ENCODE data around the gene FNDC1.

FNDC1 gene

DNA sequence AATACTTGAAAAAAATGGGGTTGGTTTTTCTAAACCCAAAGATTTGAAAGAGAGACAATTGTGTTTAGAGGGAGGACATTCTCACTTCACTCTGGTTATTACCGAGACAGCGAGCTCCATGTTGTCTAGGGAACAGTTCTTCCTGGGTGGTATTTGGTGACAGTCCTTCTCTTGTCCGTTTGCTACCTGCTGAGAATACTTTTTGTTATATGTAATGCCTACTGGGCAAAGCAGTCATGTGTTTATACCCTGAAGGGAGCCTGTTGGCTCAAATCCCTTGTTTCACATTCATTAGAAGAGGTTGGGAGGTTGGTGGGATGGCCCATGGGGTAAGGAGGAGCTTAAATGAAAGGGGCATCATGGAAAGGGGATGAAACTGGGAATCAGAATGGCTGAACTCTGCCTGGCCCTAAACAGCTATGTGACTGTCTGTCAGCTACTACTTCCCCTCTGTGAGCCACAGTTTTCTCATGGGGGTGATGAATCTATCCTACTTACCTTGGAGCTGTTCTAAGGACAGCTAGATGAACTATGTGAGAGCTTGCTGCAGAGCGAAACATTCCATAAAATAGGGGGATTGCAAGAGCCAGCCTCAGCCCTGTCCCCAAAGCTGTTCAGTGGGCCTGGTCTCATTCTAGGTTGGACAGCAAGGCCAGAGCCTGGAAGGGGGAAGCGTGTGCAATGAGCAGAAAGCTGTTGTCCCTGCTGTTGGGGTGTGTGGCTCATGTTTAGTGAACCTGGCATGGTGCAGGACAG is 43.5 kb downstream of the FNDC1 start:
- DNase-seq = no peak

GRCh38 chr6:159213405-159213804 is 44.2 kb downstream of the FNDC1 start:
- DNase-seq = no peak

GRCh38 chr6:159214281-159214680 is 45.1 kb downstream of the FNDC1 start:
- no peak for DNase-seq

GRCh38 chr6:159217595-159218275 is 48.5 kb downstream of the FNDC1 start:
- DNase-seq = peak; percentile 59

DNA sequence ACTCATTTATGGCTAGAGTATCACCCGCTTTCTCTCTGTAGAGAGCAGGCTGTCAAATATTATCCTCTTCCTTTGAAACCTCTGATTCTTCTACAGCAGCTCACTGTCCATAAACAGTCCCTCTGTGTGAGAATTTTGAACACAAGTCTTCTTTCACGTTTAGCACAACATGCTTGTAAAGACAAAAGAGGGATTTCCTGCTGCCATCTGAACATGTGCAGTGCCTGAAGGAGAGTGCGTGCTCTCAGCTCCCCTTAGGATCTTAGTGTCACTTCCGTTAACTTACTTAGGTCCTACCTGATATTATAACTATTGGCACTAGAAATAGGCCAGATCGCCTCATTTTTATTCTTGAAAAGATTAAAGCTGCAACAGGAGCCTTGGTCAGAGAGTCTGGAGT is 50.9 kb downstream of the FNDC1 start:
- DNase-seq = no peak

DNA sequence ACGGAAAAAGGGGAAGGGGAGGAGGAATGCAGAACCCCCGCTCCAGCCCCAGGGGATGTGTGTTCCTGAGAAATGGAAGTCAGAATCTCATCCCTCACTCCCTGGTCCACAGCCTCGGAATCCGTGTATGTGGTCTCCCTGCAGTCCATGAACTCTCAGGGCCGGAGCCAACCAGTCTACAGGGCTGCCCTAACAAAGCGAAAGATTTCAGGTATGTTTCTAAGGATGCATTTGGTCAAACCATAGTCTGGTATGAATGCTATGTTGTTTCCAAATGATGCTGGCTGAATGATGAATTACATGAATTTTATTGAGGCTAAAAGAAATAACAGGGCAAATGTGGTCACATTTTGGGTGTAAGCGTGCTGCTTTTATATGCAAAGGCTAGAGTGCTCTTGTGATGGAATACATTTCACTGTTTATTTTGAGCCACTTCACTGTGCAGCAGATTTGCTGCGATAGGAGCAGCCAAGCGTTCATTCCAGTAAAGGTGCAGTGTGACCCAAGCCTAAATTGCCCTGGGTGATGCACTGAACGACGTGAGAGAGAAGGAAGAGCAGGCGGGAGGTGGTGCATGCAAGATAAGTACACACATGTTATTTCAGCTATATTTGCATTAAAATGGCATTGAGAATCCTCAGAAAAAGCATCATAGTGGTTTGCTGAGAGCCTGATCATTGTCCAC is 52.4 kb downstream of the FNDC1 start:
- peak; percentile 60 for DNase-seq

- DNase-seq = no peak
Observed at GRCh38 chr6:159224452-159224851, 55.3 kb downstream of the FNDC1 start.

DNA sequence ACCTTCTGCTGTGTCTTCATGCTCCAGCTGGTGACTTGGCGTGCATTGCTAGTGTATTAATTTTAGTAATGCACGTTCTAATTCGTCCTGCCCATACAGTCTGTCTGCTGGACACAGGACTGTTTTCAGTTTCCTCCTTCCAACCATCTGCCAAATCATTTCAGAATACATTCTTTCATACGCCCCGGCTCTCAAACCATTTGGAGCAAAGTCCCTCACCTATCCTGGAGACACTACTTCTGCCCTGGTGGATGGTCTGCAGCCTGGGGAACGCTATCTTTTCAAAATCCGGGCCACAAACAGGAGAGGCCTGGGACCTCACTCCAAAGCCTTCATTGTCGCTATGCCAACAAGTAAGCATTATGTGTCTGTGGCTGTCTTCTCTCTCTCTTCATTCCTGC is 60.5 kb downstream of the FNDC1 start:
- no peak for DNase-seq

- no peak for DNase-seq
Observed at GRCh38 chr6:159232106-159232645, 63.0 kb downstream of the FNDC1 start.

DNA sequence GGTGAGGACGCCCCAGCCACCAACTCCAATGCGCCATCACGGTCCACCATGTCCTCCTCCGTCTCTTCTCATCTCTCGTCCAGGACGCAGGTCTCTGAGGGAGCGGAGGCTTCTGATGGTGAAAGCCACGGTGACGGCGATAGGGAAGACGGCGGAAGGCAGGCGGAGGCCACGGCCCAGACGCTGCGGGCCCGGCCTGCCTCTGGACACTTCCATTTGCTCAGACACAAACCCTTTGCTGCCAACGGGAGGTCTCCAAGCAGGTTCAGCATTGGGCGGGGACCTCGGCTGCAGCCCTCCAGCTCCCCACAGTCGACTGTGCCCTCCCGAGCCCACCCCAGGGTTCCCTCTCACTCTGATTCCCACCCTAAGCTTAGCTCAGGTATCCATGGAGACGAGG is 63.6 kb downstream of the FNDC1 start:
- no peak for DNase-seq

DNA sequence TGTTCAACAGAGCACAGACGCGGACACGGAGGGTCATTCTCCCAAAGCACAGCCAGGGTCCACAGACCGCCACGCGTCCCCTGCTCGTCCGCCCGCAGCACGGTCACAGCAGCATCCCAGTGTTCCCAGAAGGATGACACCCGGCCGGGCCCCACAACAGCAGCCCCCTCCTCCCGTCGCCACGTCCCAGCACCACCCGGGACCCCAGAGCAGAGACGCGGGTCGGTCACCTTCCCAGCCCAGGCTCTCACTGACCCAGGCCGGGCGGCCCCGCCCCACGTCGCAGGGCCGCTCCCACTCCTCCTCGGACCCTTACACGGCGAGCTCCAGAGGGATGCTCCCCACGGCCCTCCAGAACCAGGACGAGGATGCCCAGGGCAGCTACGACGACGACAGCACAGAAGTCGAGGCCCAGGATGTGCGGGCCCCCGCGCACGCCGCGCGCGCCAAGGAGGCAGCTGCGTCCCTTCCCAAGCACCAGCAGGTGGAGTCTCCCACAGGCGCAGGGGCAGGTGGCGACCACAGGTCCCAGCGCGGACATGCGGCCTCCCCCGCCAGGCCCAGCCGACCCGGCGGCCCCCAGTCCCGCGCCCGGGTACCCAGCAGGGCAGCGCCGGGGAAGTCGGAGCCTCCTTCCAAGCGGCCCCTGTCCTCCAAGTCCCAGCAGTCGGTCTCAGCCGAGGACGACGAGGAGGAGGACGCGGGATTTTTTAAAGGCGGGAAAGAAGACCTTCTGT is 64.3 kb downstream of the FNDC1 start:
- no peak for DNase-seq

DNA sequence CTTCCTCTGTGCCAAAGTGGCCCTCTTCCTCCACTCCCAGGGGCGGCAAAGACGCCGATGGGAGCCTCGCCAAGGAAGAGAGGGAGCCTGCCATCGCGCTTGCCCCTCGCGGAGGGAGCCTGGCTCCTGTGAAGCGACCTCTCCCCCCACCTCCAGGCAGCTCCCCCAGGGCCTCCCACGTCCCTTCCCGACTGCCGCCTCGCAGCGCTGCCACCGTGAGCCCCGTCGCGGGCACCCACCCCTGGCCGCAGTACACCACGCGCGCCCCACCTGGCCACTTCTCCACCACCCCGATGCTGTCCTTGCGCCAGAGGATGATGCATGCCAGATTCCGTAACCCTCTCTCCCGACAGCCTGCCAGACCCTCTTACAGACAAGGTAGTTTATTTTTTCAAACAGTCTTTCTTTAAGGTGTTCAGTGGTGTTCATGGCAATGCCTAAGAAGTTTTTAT is 64.9 kb downstream of the FNDC1 start:
- no peak for DNase-seq

DNA sequence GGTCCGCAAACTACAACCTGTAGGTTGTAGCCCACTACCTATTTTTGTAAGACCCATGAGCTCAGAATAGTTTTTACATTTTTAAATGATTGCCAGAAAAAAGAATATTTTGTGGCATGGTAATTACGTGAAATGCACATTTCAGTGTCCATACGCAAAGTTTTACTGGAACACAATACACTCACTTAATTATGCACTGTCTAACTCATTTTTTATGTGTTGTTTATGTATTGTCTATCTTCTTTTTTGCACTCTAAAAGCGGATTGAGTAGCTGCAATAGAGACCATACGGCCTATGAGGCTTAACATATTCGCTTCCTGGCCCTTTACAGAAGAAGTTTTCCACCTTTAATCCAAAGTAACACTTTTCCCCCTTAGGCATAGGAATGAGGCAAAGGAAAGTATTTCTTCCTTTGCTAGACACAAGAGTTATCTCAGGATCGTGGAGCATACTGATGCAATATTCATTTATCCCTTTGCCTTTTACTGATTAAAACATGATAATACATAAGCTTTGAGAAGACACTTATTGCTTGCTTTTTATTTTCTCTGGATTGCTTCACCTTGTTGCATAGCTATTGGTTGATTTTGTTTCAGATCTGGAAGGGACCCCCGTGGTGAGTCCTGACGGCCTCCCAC is 69.8 kb downstream of the FNDC1 start:
- no peak for DNase-seq

DNA sequence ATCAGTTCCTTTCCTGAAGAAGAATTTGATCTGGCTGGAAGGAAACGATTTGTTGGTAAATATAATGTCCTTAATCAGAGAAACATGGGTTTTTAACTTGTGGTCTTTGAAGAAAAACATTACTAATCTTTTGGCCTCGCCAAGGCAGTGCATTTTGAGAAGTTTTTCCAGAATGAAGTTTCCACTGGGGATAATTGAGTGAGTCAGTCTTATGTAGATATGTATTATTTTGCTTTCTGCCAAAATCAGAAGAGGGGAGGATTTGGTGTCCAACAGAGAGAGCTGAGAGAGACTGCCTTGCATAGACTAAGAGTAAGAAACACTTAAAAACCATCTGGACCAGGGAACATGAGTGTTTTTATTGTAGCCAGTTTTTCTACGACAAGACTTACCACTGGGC is 79.9 kb downstream of the FNDC1 start:
- DNase-seq = no peak

GRCh38 chr6:159249752-159250151 is 80.6 kb downstream of the FNDC1 start:
- DNase-seq = no peak

- DNase-seq = no peak
Observed at GRCh38 chr6:159250633-159251032, 81.4 kb downstream of the FNDC1 start.

GRCh38 chr6:159252955-159253508 is 83.8 kb downstream of the FNDC1 start:
- DNase-seq = peak; percentile 36

DNA sequence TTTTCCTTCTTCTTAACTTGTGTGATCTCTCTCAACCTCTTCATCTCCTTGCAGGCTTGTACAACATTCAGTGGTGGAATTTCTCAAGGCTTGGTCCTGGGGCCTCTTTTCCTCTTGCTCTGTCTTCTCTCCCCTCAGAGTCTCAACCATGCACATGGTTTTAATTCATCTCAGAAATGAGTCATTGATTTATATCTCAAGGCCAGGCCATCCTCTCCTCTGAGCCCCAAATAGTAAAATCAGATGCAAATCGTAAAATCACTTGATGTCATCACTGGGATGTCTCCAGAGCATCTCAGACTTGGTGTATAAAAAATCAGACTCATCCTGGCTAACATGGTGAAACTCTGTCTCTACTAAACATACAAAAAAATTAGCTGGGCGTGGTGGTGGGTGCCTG is 85.0 kb downstream of the FNDC1 start:
- DNase-seq = no peak

GRCh38 chr6:159255434-159255951 is 86.3 kb downstream of the FNDC1 start:
- DNase-seq = no peak

GRCh38 chr6:159256128-159256527 is 86.9 kb downstream of the FNDC1 start:
- DNase-seq = no peak

GRCh38 chr6:159257846-159258245 is 88.6 kb downstream of the FNDC1 start:
- no peak for DNase-seq

Data from DMS79 (cell line).